Nephron (organoid): ENCODE measurements around the gene NPC1L1.

ENCODE experiments used
- H3K27ac Mint-ChIP-seq, 3 experiments: 2 replicates each; pipeline ENCODE4 v1.8.0; 2020; ENCODE audit warnings: mixed read lengths in 3 of 3, mild to moderate bottlenecking in 2 of 3, moderate library complexity in 1 of 3
- H3K27me3 Mint-ChIP-seq: 2 replicates; pipeline ENCODE4 v1.8.0; 2021; ENCODE audit warnings: low read depth, mild to moderate bottlenecking, moderate library complexity, mixed read lengths
- H3K36me3 Mint-ChIP-seq: 2 replicates; pipeline ENCODE4 v1.8.0; 2020; ENCODE audit warnings: low read depth, mixed read lengths
- H3K4me1 Mint-ChIP-seq: 2 replicates; pipeline ENCODE4 v1.8.0; 2020; ENCODE audit warnings: mixed read lengths
- H3K4me3 Mint-ChIP-seq, 3 experiments: 2 replicates each; pipeline ENCODE4 v1.8.0; 2020; ENCODE audit warnings: mild to moderate bottlenecking in 3 of 3, mixed read lengths in 3 of 3, moderate library complexity in 2 of 3
- H3K9me3 Mint-ChIP-seq: 2 replicates; pipeline ENCODE4 v1.8.0; 2020; ENCODE audit warnings: mixed read lengths
- TF ChIP-seq, protein P1 (sequence below), 3 experiments: fragments of 200-600 bp; sonication (generic); IDR thresholded peaks; one replicate each; pipeline ENCODE4 v1.5.0; 2021; ENCODE audit warnings: antibody characterized with exemption in 3 of 3; ENCODE audit not compliant: unreplicated experiment in 3 of 3

Gene NPC1L1

DNA sequence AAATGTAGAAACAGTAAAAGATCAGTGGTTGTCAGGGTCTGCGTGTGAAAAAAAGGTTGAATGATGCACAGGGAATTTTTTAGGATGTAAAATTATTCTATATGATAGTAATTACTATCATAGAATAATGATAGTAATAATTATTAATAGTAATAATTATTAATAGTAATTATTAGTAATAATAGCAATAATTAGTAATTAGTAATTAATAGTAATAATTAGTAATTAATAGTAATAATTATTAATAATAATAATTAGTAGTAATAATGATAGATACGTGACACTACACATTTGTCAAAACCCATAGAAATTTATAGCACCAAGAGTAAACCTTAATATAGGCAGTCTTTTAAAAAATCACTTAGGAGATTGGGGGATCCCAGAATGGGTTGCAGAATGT, 46.2 kb downstream of the NPC1L1 start:
- Mint-ChIP-seq H3K4me1 (peaks cover 9% of the 10 kb centered on the region), H3K27me3 (peaks cover 10% of the 10 kb centered on the region), H3K27ac (no peak overlapping the region)

DNA sequence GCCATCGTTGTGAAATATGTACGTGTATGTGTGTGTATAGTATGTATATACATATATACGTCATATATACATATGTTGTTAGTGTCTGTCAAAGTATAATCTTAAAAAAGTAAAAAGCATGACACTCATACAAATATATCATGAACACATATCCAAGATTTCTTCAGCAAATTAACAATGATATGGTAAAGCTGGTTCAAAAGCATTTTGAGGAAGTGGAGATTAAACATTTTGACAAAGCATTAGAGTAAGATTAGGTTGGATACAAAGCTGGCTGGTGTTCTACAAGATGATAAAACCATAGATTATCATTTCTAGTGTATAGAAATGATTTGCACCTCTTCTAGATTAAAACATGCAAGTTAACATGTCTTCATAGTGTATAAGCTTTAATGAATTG, 49.9 kb downstream of the NPC1L1 start:
- peaks cover 5% of the 10 kb centered on the region for H3K27me3 Mint-ChIP-seq
- peak overlapping the region; percentile 83 to 90 (median 88) for H3K4me3 Mint-ChIP-seq
- H3K4me1 Mint-ChIP-seq, result peaks cover 33% of the 10 kb centered on the region
- no peaks in the 10 kb centered on the region for H3K9me3 Mint-ChIP-seq
- TF ChIP-seq, protein P1, sequence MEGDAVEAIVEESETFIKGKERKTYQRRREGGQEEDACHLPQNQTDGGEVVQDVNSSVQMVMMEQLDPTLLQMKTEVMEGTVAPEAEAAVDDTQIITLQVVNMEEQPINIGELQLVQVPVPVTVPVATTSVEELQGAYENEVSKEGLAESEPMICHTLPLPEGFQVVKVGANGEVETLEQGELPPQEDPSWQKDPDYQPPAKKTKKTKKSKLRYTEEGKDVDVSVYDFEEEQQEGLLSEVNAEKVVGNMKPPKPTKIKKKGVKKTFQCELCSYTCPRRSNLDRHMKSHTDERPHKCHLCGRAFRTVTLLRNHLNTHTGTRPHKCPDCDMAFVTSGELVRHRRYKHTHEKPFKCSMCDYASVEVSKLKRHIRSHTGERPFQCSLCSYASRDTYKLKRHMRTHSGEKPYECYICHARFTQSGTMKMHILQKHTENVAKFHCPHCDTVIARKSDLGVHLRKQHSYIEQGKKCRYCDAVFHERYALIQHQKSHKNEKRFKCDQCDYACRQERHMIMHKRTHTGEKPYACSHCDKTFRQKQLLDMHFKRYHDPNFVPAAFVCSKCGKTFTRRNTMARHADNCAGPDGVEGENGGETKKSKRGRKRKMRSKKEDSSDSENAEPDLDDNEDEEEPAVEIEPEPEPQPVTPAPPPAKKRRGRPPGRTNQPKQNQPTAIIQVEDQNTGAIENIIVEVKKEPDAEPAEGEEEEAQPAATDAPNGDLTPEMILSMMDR (IDR thresholded peaks at IDR 0.05; ENCODE audit: unreplicated experiment in 3 of 3), result no peak
- peaks cover 13% of the 10 kb centered on the region for H3K36me3 Mint-ChIP-seq
- peak overlapping the region; percentile 92 to 96 (median 95) for H3K27ac Mint-ChIP-seq

More for the DNA sequence above, 46.2 kb downstream of the NPC1L1 start:
- TF ChIP-seq, protein P1 (IDR thresholded peaks at IDR 0.05; ENCODE audit: unreplicated experiment in 3 of 3), result no peak
- Mint-ChIP-seq H3K4me3 (no peak overlapping the region), H3K36me3 (no peaks in the 10 kb centered on the region), H3K9me3 (no peaks in the 10 kb centered on the region)

DNA sequence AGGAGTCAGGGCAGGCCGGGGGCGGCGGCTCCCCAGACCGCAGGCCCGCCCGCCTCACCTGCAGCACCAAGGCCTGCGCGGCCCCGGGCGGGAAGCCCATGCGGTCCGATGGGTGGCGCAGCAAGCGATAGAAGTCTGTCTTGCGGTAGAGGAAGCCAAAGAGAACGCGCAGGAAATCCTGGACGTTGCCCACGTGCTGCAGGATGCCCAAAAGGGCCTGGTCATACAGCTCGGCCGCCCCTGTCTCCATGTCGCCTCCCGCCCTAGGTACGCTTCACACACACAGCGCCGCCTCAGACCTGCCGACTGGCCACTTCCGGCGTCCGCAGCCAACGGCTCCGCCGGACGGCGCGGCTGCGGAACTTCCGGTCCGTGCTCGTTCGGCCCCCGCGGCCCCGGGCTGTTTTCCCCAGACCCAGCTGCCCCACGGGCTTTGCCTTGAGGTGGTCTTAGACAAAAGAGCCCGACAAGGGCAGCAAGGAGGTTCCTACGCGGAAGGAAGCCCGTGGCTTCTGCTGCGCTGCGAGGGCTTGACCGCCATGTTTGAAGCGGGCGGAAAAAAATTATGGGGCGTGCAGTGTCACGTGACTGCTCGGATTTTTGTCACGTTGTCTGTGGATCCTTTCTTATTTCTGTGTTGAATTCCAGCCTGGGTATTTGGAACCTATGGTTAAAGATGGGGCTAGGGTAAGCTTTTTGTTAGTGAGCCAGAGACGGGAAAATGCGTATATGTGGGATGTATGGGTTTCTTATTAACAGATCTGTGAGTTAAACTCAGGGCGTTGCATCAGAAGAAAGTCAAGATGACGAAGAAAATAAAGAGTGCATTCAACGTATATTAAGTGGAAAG, 50.6 kb downstream of the NPC1L1 start, which contains the start of gene NUDCD3:
Gene NUDCD3 (minus strand): TSS at position 308 of the 850 bp plus-strand sequence. CDS start 58 bp downstream, at position 250.
- Mint-ChIP-seq H3K36me3 (peaks cover 19% of the 10 kb centered on the region), H3K4me1 (peaks cover 38% of the 10 kb centered on the region), H3K27me3 (peaks cover 5% of the 10 kb centered on the region), H3K9me3 (no peaks in the 10 kb centered on the region), H3K4me3 (peak within 1 kb of the TSS; percentile 83 to 90 (median 88)), H3K27ac (peak within 1 kb of the TSS; percentile 92 to 96 (median 95))
- TF ChIP-seq, protein P1 (IDR thresholded peaks at IDR 0.05; ENCODE audit: unreplicated experiment in 3 of 3), result peak in 1 of 3 experiments; percentile 10

DNA sequence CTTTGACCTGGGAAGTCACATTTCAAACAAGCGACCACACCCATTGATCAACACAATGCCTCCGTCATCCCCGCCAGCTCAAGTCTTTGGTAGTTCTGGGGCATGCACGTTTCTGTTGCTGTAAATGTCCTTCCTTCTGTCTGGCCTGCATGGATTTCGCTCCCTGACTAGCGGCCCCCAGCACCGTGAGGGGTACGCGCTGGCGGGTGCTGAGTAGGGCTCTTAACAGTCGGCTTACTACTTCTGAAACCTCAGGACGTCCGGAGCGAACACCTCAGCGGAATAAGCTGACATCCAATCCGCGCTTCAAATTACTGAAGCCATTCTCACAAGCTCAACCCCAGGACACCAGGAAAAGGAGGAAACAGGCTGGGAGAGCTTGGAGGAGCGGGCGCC, 51.2 kb downstream of the NPC1L1 start:
- Mint-ChIP-seq H3K36me3 (peaks cover 23% of the 10 kb centered on the region), H3K4me3 (peak overlapping the region; percentile 83 to 90 (median 88)), H3K4me1 (peaks cover 38% of the 10 kb centered on the region), H3K27me3 (no peaks in the 10 kb centered on the region), H3K9me3 (no peaks in the 10 kb centered on the region), H3K27ac (peak overlapping the region; percentile 92 to 96 (median 95))
- TF ChIP-seq, protein P1 (IDR thresholded peaks at IDR 0.05; ENCODE audit: unreplicated experiment in 3 of 3), result no peak

DNA sequence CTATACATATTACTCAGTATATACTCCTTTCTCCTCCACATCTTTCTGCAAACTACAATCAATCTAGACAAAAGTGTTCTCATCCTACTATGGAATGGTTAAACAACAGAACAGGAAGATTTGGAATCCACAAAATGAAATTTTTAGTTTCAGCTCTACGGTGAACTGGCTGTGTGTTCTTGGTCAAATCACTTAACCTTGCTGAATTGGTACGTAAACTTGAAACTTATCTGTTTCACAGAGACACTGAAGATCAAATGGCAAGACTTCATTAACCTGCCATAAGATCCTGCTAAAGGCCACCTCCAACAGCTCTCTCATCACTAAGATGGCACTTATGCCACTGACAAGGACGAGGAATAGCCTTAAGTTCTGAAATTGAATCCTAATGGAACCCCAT, 52.2 kb downstream of the NPC1L1 start:
- H3K27me3 Mint-ChIP-seq, result no peaks in the 10 kb centered on the region
- H3K4me3 Mint-ChIP-seq, result peak overlapping the region; percentile 83 to 90 (median 88)
- H3K36me3 Mint-ChIP-seq, result peaks cover 33% of the 10 kb centered on the region
- peaks cover 38% of the 10 kb centered on the region for H3K4me1 Mint-ChIP-seq
- TF ChIP-seq, protein P1 (IDR thresholded peaks at IDR 0.05; ENCODE audit: unreplicated experiment in 3 of 3), result no peak
- H3K27ac Mint-ChIP-seq, result peak overlapping the region in 2 of 3 experiments; percentile 95 to 96
- peaks cover 2% of the 10 kb centered on the region for H3K9me3 Mint-ChIP-seq
